Measurements from ENCODE around the gene HYAL2.

HYAL2 gene

GRCh38 chr3:50350213-50350526 is 27.6 kb upstream of the HYAL2 start:
- no peak for DNase-seq

DNA sequence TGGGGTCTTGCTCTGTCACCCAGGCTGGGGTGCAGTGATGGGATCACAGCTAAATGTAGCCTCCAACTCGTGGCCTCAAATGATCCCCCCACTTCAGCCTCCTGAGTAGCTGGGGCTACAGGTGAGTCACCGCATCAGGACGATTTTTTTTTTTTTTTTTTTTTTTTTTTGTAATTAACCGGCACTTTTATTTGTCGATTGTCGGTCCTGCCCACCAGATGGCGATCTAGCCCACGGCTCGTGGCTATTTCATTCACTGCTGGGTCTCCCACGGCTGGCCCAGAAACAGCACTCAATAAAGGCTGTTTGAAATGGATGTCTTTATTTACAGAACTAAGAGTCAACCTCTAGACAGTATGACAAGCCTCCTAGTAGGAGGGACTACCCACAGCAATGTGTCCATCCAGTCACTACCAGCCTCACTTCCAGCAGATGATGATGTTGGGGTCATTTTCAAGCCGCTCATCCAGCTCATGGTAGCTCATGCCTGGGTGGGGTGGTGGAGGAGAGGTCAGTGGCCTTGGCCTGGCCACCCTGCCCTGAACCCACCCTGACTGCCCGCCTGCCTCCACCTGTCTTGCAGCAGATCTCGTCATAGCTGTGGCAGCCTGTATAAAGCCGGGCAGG is 24.8 kb upstream of the HYAL2 start:
- DNase-seq = peak; percentile 44 to 66 (median 60)

- DNase-seq = peak; percentile 57 to 68 (median 60)
These were observed 23.2 kb upstream of the HYAL2 start, which contains the start of gene ZMYND10 for GRCh38 chr3:50345586-50346234. Gene ZMYND10 (minus strand): TSS chr3:50345732. CDS start chr3:50345579, 153 bp downstream.

- no peak for DNase-seq
These were observed 22.5 kb upstream of the HYAL2 start for GRCh38 chr3:50345008-50345407.

DNA sequence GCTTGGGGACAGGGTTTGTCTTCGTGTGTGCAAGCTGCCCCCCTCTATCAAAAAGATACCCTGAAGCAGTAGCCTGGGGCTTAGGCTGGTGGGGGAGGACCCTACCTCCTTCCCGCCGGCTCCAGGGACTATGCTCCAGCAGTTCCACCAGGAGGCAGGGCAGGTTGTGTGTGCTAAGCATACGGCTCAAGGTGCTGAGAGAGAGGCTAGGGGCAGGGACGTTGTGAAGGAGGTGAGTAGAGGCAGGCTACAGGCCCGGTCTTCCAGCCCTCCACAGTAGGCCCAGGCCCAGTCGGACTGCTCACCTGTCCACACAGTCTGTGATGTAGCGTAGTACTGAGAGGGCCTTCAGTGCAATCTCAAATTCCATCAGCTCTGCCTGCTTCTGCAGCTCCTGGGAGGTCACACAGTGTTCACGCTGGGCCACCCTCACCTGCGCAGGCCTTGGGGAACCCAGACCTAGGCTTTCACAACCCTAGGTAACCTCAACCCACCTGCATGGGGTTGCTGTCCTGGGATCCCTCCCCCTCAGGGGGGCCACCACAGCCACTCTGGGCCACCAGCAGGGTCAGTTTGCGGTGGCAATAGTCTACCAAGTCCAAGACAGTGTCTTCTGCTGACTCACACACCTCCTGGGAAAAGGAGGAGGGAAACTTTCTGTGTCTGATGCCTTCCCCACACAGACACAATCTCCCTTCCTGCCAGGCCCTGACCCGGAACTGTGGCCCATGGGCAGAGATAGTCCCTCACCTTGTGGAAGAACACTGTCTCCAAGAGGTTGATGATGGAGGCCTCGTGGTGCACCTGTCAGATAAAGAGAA is 20.5 kb upstream of the HYAL2 start:
- no peak for DNase-seq

GRCh38 chr3:50341996-50342650 is 19.6 kb upstream of the HYAL2 start:
- DNase-seq = no peak

GRCh38 chr3:50341537-50341936 is 19.0 kb upstream of the HYAL2 start:
- DNase-seq = no peak

DNA sequence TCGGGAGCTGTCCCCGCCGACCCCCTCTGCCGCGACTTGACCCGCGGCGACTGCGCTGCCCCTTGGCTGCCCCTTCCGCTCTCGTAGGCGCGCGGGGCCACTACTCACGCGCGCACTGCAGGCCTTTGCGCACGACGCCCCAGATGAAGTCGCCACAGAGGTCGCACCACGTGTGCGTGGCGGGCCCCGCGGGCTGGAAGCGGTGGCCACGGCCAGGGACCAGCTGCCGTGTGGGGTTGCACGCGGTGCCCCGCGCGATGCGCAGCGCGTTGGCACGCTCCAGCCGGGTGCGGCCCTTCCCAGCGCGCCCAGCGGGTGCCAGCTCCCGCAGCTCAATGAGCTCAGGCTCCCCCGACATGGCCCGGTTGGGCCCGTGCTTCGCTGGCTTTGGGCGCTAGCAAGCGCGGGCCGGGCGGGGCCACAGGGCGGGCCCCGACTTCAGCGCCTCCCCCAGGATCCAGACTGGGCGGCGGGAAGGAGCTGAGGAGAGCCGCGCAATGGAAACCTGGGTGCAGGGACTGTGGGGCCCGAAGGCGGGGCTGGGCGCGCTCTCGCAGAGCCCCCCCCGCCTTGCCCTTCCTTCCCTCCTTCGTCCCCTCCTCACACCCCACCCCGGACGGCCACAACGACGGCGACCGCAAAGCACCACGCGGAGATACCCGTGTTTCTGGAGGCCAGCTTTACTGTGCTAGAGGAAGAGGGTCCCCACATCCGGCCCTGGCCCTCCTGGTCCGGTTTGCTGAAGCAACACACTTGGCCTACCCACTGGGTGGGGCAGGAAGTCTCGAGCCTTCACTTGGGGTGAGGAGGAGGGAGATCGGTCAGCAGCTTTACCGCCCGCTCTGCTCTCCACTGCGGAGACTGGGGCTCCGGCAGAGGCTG is 18.1 kb upstream of the HYAL2 start, which contains the start of gene RASSF1:
RASSF1 (minus strand) TSS at position 389 of the 882 bp plus-strand sequence; CDS start at position 358, 31 bp downstream.
- peak; percentile 23 to 43 (median 32) for DNase-seq

DNA sequence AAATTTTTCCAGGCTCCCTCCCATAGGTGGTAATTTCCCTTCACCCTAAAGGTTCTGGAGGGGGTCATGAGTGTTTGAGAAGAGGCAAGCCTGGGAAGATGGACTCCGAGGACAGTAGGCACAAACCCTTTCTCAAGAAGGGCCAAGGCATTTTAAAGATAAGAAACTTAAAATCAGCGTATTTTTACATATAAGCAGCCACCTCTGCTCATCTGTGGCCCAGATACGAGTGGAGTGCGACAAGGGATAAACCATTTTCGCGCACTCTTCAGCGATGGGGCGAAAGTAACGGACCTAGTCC is 17.6 kb upstream of the HYAL2 start:
- no peak for DNase-seq

DNA sequence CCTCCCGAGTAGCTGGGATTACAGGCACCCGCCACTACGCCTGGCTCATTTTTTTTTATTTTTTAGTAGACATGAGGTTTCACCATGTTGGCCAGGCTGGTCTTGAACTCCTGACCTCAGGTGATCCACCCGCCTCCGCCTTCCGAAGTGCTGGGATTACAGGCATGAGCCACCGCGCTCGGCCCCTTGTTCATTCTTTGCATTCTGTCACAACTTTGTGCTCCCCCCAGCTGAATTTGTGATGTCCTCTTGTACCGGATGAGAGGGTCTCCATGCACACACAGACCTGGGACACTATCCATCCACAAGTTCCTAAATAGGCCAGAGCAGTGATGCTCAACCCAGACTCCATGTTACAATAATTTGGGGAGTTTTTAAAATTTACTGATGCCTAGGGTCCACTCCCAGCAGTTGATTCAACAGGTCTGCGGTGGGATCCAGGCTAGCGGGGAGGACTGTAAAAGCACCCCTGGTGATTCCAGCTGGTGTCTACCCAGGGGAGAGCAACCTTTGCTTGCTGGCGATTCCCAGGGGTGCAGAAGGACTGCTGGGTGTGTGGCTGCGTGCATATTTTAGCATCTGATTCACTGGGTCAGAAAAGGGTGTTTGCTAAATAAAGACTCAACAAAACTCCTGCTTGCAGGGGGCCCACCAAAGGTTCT is 17.1 kb upstream of the HYAL2 start:
- DNase-seq = no peak

- no peak for DNase-seq
These were observed 16.4 kb upstream of the HYAL2 start for GRCh38 chr3:50338965-50339364.

DNA sequence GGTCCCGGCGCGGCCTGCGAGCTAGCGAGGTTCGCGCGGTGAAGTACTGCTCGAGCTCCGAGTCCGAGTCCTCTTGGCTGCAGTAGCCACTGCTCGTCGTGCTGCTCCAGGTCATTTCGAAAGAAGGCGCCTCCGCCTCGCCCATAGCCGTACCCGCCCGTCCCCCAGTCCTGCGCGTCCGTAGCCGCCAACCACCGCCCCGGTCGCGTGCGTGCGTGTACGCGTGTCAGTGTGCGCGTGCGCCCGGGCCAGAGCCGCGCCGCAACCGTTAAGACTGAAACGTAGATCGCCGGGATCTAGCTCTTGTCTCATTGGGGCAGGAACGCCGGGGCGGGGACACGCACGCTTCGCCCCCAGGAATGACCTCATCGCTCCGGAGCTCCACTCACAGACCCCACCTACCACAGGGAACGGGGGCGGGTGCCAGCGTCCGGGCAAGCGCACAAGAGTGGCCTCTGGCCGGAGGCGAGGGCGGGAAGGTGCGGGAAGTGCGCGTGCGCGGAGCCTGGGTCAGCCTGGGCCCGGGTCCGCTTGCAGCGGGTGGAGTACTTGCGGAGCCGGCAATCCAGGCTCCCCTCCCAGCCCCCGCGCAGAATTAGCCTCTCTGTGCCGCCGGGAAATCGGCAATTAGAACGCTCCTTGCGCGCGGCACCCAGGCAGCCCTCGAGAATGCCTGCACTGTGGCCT is 14.8 kb upstream of the HYAL2 start:
- peak; percentile 81 to 90 (median 85) for DNase-seq

- peak; percentile 46 to 66 (median 58) for DNase-seq
These were observed 14.1 kb upstream of the HYAL2 start for GRCh38 chr3:50336452-50337174.

DNA sequence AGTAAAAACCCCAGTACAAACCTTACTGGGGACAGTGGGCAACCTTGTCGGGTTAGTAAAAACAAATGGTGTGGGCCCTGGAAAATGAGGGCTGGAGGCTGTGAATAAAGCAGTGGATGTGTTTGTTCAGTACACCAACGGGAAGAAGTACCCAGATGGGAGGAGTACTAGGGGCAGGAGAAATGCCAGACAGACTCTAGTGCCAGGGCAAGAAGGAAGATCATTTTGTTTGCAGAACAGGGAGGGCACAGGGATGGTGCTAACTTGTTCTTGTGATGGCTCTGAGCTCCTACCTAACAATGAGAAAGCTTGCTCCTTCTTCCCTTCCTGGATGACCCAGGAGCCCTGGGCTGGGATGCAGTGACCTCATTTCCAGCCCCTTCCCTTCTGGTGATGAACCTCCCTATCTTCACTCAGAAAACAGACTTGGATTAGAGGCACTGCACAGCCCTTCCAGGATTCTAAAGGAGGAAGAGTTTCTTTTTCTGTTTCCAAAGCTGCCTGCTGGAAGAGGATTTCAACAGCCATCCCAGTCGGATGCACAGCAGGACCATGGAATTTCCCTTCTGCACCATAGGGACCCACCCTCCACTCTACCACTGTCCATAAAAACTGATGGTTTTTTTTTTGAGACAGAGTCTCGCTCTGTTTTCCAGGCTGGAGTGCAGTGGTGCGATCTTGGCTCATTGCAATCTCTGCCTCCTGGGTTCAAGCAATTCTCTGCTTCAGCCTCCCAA is 12.0 kb upstream of the HYAL2 start:
- no peak for DNase-seq

- no peak for DNase-seq
These were observed 11.3 kb upstream of the HYAL2 start for GRCh38 chr3:50333744-50334328.

DNA sequence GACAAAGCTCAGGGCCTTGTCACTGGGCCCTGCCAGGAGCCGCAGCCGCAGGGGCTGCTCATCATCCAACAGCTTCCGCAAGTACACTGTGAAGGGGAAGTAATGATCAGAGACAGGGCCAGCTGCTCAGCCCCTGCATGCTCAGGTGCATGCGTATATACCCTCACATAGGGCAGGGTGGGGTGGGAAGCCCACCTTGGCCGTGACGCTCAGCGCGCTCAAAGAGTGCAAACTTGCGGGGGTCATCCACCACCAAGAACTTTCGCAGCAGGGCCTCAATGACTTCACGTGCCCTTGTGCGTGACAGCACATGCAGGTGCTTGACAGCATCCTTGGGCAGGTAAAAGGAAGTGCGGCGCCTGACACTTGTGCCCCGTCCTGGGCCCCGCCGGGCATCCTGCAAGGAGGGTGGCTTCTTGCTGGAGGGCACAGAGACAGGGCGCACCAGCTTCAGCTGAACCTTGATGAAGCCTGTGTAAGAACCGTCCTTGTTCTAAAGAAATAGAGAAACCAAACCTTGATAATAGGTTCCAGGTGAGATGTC is 8.9 kb upstream of the HYAL2 start:
- no peak for DNase-seq

DNA sequence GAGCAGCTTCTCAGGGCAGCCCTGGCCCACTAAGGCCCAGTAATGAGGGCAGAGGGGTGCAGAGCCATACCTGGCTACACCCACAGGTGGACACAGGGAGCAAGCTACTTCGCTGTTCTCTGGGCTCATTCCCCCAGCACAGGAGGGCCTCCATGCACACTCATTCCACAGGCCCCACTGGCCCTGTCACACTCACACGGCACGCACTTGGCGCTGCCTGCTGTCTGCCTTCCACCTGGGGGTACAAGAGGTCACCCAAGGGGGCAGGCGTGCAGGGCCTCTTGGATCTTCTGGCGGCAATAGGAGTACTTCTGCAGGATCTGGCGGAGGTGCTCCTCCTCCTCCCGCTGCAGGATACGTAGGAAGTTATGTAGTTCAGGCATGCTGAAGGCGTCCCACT is 7.8 kb upstream of the HYAL2 start:
- DNase-seq = no peak

DNA sequence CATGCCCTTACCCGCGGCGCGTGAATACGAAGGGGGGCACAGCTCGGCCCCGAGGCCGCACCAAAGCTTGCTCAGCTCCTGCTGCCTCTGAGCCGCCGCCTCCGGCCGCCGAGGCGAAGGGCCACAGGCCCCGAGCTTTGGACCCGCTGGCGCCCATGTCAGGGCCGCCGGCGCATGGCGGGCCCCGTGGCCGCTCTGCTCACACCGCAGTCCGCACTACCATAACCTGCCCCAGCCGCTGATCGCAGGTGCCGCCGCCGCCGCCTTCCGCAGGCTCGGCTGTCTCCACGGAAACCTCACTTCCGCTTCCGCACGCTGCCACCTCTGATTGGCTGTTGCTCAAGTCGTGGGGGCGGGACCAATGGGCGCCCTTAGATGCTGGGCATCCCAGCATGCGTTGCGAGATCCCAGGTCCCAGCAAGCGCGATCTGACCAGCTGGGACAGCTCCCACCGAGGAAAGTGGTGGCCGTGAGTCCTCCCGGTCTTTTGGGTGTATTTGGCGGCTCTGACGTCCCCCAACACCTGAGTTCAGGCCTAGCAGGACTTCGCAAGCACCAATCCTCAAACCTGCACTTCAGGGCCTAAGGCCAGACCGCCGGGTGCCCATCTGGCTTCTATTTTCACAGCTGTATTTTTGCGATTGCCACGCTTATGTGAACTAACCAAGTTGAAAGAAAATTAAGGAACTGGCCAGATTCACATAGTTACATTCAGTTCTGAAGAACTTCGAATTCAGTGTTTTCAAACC is 5.6 kb upstream of the HYAL2 start, which contains the start of gene TUSC2:
TUSC2 (minus strand) TSS at position 281 of the 749 bp plus-strand sequence; CDS start at position 157, 124 bp downstream.
- peak; percentile 83 to 90 (median 86) for DNase-seq
